IMR-90 (cell line): ENCODE results near the gene HOXA3. TPM values are rescaled to one million over a fixed set of nuclear protein-coding genes. Genes with fewer than 3 reads are reported as not detected.

Experiments used
- ATAC-seq: fragments of 200-7000 bp; cut with Tn5 transposase; 2 replicates; pipeline ENCODE4 v1.9.1; 2020; ENCODE audit warnings: low read depth, mild to moderate bottlenecking, moderate library complexity
- BruUV-seq: library from RNA; stranded (reverse); fragments of 400-500 nt; replicated peaks from 2 replicates; lab custom pipeline; 2021; lab: Mats Ljungman, UMichigan
- CTCF ChIA-PET: fragments of 300-600 bp; formaldehyde crosslinking; extraction: SDS; loops from one replicate; lab custom pipeline; 2021; ENCODE audit warnings: antibody characterized with exemption; lab: Yijun Ruan, JAX
- POLR2A ChIA-PET: fragments of 300-600 bp; sonication (Branson Sonifier 250); formaldehyde crosslinking; loops from one replicate; lab custom pipeline; 2022; ENCODE audit warnings: antibody characterized with exemption; ENCODE audit not compliant: unreplicated experiment; lab: Charles Lee
- DNase-seq: peaks from one replicate; pipeline ENCODE4 v3.0.0; 2013
- H2AFZ ChIP-seq: replicated peaks from 2 replicates; pipeline ENCODE3; 2013; ENCODE audit warnings: low read length, mild to moderate bottlenecking; ENCODE audit not compliant: poor library complexity
- H2AK5ac ChIP-seq: 2 replicates; pipeline ENCODE4 v1.6.1; 2013; ENCODE audit warnings: low read depth, low read length, inconsistent platforms
- H2AK9ac ChIP-seq: replicated peaks from 2 replicates; pipeline ENCODE3; 2013; ENCODE audit warnings: mild to moderate bottlenecking, low read depth, low read length, moderate library complexity; ENCODE audit not compliant: poor library complexity
- H2BK120ac ChIP-seq: 2 replicates; pipeline ENCODE4 v1.6.1; 2013; ENCODE audit warnings: low read depth, low read length, inconsistent platforms
- H2BK15ac ChIP-seq: 3 replicates; pipeline ENCODE4 v1.6.1; 2013; ENCODE audit warnings: low read depth, low read length, inconsistent platforms
- H2BK20ac ChIP-seq: 2 replicates; pipeline ENCODE4 v1.6.1; 2013; ENCODE audit warnings: low read depth, mild to moderate bottlenecking, inconsistent platforms, low read length, moderate library complexity
- H2BK5ac ChIP-seq: 2 replicates; pipeline ENCODE4 v1.6.1; 2013; ENCODE audit warnings: mild to moderate bottlenecking, low read depth, low read length, inconsistent platforms; ENCODE audit not compliant: poor library complexity, severe bottlenecking
- H3K14ac ChIP-seq: replicated peaks from 2 replicates; pipeline ENCODE4 v1.6.1; 2013; ENCODE audit warnings: low read depth, low read length, inconsistent platforms
- H3K18ac ChIP-seq: 2 replicates; pipeline ENCODE4 v1.6.1; 2013; ENCODE audit warnings: low read depth, low read length, control low read depth
- H3K23ac ChIP-seq: 2 replicates; pipeline ENCODE4 v1.6.1; 2013; ENCODE audit warnings: low read depth, low read length, inconsistent platforms
- H3K27ac ChIP-seq: 2 replicates; pipeline ENCODE4 v1.5.1; 2013; ENCODE audit warnings: mild to moderate bottlenecking, control low read depth, low read length; ENCODE audit not compliant: insufficient read depth
- H3K27me3 ChIP-seq: 2 replicates; pipeline ENCODE4 v1.6.1; 2013; ENCODE audit warnings: low read length; ENCODE audit not compliant: control insufficient read depth, insufficient read depth
- H3K36me3 ChIP-seq: 2 replicates; pipeline ENCODE4 v1.6.1; 2013; ENCODE audit warnings: low read length, mixed read lengths; ENCODE audit not compliant: control insufficient read depth, insufficient read depth
- H3K4ac ChIP-seq: 2 replicates; pipeline ENCODE4 v1.6.1; 2013; ENCODE audit warnings: low read depth, low read length, inconsistent platforms
- H3K4me1 ChIP-seq: 2 replicates; pipeline ENCODE4 v1.6.1; 2013; ENCODE audit warnings: low read length, mixed read lengths; ENCODE audit not compliant: control insufficient read depth, insufficient read depth
- H3K4me2 ChIP-seq: 2 replicates; pipeline ENCODE4 v1.6.1; 2013; ENCODE audit warnings: low read depth, mild to moderate bottlenecking, control low read depth, low read length, moderate library complexity
- H3K4me3 ChIP-seq: 2 replicates; pipeline ENCODE4 v1.5.1; 2013; ENCODE audit warnings: low read depth, mild to moderate bottlenecking, control low read depth, low read length, moderate library complexity; ENCODE audit not compliant: insufficient read depth
- H3K56ac ChIP-seq: 2 replicates; pipeline ENCODE4 v1.6.1; 2013; ENCODE audit warnings: low read length, inconsistent platforms; ENCODE audit not compliant: insufficient read depth; ENCODE audit errors: extremely low read depth
- H3K79me1 ChIP-seq, 2 experiments: 2 replicates each; pipeline ENCODE4 v1.6.1; 2013; ENCODE audit warnings: low read length in 2 of 2, inconsistent platforms in 1 of 2, low read depth in 1 of 2
- H3K9ac ChIP-seq: 2 replicates; pipeline ENCODE4 v1.6.1; 2013; ENCODE audit warnings: low read depth, low read length, control low read depth
- H3K9me1 ChIP-seq: 2 replicates; pipeline ENCODE4 v1.6.1; 2013; ENCODE audit warnings: low read length, inconsistent platforms; ENCODE audit not compliant: insufficient read depth
- H3K9me3 ChIP-seq: 2 replicates; pipeline ENCODE4 v1.6.1; 2013; ENCODE audit warnings: low read length; ENCODE audit not compliant: control insufficient read depth, insufficient read depth
- H4K20me1 ChIP-seq: 2 replicates; pipeline ENCODE4 v1.6.1; 2013; ENCODE audit warnings: low read length, inconsistent platforms; ENCODE audit not compliant: insufficient read depth
- H4K5ac ChIP-seq: 2 replicates; pipeline ENCODE4 v1.6.1; 2013; ENCODE audit warnings: mild to moderate bottlenecking, low read depth, low read length, control low read depth
- H4K8ac ChIP-seq, 2 experiments: 2 replicates each; pipeline ENCODE4 v1.6.1; 2013; ENCODE audit warnings: low read depth in 2 of 2, low read length in 2 of 2, control low read depth in 1 of 2, inconsistent platforms in 1 of 2
- H4K91ac ChIP-seq: 2 replicates; pipeline ENCODE4 v1.6.1; 2013; ENCODE audit warnings: low read depth, low read length, inconsistent platforms; ENCODE audit not compliant: insufficient read depth
- WGBS, 2 experiments: methylation state at CpG; one replicate each; pipeline versions ENCODE4 v1.1.5 to v1.1.7; 2013; ENCODE audit warnings: missing lambda C conversion rate in 2 of 2; ENCODE audit not compliant: insufficient read length in 1 of 2; ENCODE audit errors: extremely low coverage in 2 of 2; 5-methylcytosine and 5-hydroxymethylcytosine counted together
- dilution Hi-C: fragments of 300-500 bp; cut with HindIII; formaldehyde crosslinking; loops from one replicate; pipeline ENCODE4 v1.14.3; 2018; ENCODE audit warnings: low sequenced_read_pairs; ENCODE audit not compliant: unreplicated experiment
- in situ Hi-C: fragments of 300-500 bp; cut with MboI; formaldehyde crosslinking; loops from 3 replicates; pipeline ENCODE4 v1.14.3; 2019; ENCODE audit warnings: low sequenced_read_pairs, inconsistent platforms, mixed read lengths
- intact Hi-C: fragments of 100-400 bp; cut with micrococcal nuclease; formaldehyde crosslinking; loops from 2 replicates; pipeline ENCODE4 v1.10.0; 2022
- polyA plus RNA-seq, 3 experiments: library from polyadenylated mRNA; depleted of rRNA; stranded (reverse); fragments of >200 nt; gene quantifications; 2 replicates each; pipeline ENCODE4 v1.2.3, GENCODE V29; 2012; ENCODE audit warnings: low replicate concordance in 1 of 3
- total RNA-seq: library from RNA; depleted of rRNA; stranded (reverse); fragments of >200 nt; gene quantifications from 2 replicates; pipeline ENCODE4 v1.2.3, GENCODE V29; 2012
- TF ChIP-seq, protein P1 (sequence below): fragments of 150-350 bp; IDR thresholded peaks from 2 replicates; pipeline ENCODE4 v1.6.1; 2017; ENCODE audit warnings: mild to moderate bottlenecking, antibody characterized with exemption, low read length, low read depth

HOXA3 gene
- total and polyA plus RNA-seq, 2 of the 4 experiments (the other 2 are of a cell fraction) = 0.90 to 5.4 TPM

DNA sequence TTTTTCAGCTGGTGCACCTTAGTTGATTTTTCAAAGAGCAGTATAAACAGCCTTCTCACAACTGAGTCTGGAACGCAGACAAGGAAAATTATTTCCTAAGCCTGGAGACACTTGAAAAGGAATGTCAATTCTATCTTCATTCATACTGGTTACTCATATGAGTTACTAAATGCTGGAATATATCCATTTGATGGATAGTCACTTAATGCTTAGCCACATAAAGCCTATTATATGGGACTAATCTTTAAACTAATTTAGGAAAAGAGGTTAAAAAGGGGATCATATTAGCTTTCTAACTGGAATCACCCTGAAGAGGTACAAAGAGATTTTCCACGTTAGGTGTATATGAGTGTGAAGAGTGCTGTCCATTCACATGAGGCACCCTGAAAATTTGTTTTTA lies 20.2 kb downstream of the HOXA3 start:
- ChIA-PET CTCF (interaction anchor here (0.6 to 1.8 kb wide), 5 partner anchors 9 to 445 kb away, joined by 3 to 5 read pairs (median 4); no protein-coding TSS in a partner anchor), POLR2A (interaction anchor here (0.8 to 1.1 kb wide), 2 partner anchors 9 to 275 kb away, joined by 3 read pairs; no protein-coding TSS in a partner anchor)
- DNase-seq = no peak
- Histone ChIP-seq H3K9me1 (peaks cover 11% of the 10 kb centered on the region), H3K9ac (no peak overlapping the region), H4K5ac (no peak overlapping the region), H3K23ac (no peak overlapping the region), H4K20me1 (no peaks in the 10 kb centered on the region), H2AK9ac (no peak overlapping the region), H2AFZ (no peak overlapping the region), H3K14ac (no peak overlapping the region), H3K4me3 (no peak overlapping the region), H3K27ac (no peak overlapping the region), H2BK120ac (no peak overlapping the region), H2BK5ac (no peak overlapping the region), H2AK5ac (no peak overlapping the region), H3K9me3 (no peaks in the 10 kb centered on the region), H4K91ac (no peak overlapping the region), H4K8ac (no peak overlapping the region), H3K27me3 (no peaks in the 10 kb centered on the region), H2BK15ac (no peak overlapping the region), H3K18ac (no peak overlapping the region), H3K4ac (no peak overlapping the region), H3K36me3 (peaks cover 3% of the 10 kb centered on the region; the same call in 1 of the 2 replicates), H2BK20ac (no peak overlapping the region), H3K4me1 (peaks cover 30% of the 10 kb centered on the region), H3K79me1 (peaks cover 24 to 45% of the 10 kb centered on the region in 2 experiments), H3K56ac (no peak overlapping the region; the same call in 1 of the 2 replicates), H3K4me2 (no peak overlapping the region)
- in situ Hi-C loops (no loop called here), intact Hi-C loops (loop anchor here (5.0 kb wide), 1 partner anchor 100 kb away; no protein-coding TSS in a partner anchor), dilution Hi-C loops (no loop called here)
- no CpG with 5 or more reads among the region's 2 CpGs for WGBS, 2 experiments
- TF ChIP-seq, protein P1, sequence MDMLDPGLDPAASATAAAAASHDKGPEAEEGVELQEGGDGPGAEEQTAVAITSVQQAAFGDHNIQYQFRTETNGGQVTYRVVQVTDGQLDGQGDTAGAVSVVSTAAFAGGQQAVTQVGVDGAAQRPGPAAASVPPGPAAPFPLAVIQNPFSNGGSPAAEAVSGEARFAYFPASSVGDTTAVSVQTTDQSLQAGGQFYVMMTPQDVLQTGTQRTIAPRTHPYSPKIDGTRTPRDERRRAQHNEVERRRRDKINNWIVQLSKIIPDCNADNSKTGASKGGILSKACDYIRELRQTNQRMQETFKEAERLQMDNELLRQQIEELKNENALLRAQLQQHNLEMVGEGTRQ = no peak
- no peak for ATAC-seq
- no TSS peak for BruUV-seq
